T-helper 2 cell treated with Interferon-gamma antibody and Interleukin-4, amounts not matched to agents 100 ng/mL and 5 ng/mL, for 36 hours (primary cell): ENCODE data around the gene LRRC18. TPM values are rescaled to one million over a fixed set of nuclear protein-coding genes. Genes with fewer than 3 reads are reported as not detected.

Source experiments
- intact Hi-C: fragments of 100-400 bp; cut with micrococcal nuclease; formaldehyde crosslinking; loops from one replicate; pipeline ENCODE4 v1.15.1; 2023
- total RNA-seq: library from RNA; stranded (reverse); gene quantifications from 2 replicates; pipeline ENCODE4 v1.2.3, GENCODE V29; 2022

LRRC18 gene
- total RNA-seq, 1 donor from 2014 or later: not detected

DNA sequence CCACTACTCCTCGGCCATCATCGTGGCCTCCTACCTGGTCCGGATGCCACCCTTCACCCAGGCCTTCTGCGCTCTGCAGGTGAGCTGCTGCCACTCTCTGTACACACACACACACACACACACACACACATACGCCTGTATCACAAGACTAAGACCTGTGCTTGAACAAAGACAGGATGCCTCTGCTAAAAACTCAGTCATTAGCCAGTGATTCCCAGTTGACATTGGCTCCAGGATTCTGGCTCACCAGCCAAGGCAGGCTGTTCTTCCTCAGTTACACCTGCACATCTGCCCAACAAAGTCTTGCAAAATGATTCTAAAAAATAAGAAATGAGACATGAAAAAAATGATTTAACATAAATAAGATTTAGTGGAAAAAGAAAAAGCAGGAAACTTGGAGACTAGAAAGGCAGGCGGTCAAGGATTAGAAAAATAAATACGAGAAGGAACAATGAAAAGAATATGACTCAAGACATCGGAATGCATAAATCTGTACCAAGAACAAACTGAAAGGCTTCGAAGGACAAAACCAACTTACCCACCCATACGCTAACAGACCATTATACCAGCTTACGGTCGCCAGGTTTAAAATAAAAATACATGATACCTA is 7.4 kb upstream of the LRRC18 start:
- intact Hi-C loops: no loop called here

DNA sequence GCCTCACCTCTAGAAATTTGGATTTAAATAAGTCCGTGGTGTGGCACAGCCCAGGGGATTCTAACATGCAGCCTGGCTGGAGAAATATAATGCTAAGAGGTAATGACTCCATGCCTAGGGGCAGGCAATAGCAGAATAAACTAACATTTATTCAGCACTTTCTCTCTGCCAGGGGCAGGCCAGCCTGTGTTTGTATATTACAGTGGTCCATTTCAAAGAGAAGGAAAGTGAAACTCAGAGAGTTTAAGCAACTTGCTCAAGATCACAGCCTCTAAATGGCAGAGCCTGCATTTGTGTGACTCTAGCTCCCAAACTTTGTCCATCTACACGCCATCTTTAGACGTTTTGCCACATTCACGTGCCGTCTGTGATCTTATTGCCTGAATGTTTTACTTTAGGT is 6.7 kb upstream of the LRRC18 start:
- intact Hi-C loops: no loop called here

DNA sequence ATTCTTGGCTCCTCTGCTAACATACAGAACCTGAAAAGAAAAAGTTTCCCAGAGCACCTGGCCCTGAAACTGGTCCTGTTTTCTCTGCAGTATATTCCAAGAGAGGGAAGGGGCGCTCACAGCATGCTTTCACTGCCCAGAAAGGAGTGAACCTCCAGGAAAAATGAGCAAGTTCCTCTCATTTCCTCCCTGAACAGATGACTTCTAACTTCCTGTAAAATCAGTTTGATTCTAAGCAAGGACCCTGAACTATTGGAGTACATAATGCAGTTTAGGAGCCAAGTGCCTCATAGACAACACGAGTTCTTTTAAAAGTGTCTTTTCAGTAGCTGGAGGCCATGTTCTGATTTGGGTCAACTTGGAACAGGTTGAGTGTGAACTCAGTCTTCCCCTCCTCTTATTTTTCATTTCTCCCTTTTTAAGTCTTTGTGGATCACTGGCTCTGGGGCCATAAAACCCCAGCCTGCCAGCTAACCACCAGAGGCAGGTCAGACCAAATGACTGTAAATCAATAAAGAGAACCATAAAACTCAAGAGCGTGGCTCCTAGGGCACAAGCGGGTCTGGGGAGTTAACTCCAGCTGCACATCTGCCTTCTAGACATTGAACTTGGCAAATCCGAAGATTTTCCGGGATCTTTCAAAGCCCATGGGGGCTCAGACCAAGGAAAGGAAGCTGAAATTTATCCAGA is 5.9 kb upstream of the LRRC18 start:
- intact Hi-C loops: no loop called here

DNA sequence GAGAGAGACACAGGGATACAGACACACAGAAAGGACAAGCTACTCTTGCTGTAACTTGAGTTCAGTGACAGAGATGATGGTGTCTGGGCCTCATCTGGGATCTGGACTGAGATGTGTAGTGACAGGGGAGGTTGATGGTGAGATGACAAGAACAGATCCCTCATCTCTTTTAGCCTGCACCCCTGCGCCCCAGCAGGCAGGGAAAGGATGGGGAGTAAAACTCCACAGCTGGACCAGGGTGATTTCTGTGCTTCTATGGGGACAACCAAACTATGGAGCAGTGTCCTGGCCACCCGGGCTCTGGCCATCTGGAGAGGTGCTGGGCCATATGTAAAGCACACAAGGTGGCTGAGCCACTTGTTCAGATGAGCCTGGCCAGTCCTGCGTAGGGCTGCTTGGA is 4.5 kb upstream of the LRRC18 start:
- intact Hi-C loops: no loop called here

DNA sequence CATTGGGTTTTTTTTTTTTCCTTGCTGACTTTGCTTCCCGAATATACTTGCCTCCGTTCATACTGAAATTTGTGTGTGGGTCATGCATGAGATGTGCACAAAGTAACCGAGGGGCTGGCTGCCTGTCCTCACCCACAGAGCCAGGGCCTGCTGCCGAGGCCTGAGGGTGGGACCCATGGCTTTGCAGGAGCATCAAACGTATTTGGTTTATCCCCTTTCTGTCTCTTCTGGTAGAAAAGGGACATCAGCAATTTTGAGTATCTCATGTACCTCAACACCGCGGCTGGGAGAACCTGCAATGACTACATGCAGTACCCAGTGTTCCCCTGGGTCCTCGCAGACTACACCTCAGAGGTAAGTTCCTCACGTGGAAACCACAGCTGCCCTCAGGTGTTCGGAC is 3.5 kb upstream of the LRRC18 start:
- intact Hi-C loops: no loop called here

DNA sequence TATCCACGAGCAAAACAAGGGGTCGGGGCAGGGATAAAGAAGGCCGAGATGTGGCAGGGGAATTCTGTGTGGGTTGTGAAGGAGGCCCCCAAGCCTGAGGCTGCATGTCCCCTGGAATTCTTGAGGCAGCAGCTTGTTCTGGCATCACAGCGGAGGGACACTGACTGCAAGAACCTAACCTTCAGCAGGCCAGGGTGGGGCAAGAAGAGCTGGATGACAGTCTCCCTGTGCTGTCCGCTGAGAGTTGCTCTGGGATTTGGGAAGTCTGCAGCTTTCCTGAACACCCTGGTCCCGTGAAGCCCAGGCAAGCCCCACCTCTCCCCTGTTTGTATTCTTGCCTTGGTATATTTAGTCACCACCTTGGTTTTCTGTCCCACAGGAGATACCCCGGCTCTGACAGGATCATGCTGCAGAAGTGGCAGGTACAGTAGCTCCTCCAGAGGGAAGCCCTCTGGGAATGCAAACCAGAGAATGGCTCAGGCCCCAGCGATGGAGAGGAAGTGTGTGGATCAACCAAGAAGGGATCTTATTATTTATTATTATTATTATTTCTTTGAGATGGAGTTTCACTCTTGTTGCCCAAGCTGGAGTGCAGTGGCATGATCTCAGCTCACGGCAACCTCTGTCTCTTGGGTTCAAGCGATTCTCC is 1.9 kb upstream of the LRRC18 start:
- intact Hi-C loops: no loop called here

DNA sequence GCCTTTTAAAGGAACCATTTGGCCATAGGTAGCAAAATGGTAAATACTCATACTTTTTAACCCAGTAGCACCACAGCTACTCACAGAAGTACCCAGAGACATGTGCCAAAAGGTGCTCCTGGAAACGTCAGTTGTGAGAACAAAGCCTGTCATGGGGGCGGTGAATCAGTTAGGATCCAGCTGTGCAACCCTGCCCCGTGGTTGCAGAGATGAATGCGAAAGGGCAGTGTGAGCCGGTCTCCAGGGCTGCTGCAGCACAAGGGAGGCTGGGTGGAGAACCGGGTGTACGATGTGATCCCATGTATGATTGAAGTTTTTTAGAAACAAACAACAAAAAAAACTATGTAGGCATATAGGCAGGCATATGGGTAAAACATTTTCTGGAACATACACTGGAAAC is 1.3 kb upstream of the LRRC18 start:
- intact Hi-C loops: no loop called here

DNA sequence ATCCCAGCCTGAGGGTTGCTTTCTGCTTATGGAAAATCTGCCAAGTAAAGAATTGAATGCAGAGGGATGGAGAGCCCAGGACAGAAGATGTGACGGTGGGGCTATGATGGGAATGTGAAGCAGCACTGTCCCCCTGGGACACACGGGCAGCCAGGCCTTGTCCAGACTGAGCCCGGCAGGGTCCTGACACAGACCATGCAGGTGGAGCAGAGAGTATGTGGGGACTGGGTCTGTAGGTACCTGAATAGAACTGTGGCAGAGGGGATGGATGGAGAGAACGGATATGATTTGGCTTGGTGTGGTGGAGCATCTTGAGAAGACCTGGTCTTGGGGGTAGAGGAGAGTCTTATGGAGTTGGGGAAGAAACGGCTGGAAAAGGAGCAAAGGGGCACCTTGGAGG is 732 bp upstream of the LRRC18 start:
- intact Hi-C loops: no loop called here

DNA sequence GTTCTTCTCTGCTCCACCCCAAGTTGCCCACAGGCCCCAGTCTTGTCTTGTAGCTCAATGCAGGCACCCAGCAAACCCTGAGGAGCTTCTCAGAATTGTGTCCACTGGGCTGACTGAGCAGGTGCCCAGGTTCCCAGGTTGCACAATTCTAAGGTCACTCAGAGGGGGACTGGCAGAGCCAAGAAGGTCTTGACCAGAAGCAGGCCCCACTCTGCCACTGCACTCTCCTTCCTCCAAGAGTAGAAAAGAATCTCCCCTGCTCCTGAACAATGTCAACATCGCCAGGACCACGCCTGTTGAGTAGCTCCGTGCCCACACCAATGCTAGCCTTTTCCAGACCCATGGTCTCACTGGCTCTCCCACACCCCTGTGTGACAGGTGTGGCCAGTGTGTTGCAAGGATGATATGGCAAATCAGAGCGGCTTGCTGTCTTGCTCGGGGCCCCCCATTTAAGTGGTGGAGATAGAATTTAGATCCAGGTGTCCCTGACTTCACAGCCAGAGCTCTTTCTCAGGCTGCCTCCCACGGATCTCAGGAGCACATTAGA is 577 bp downstream of the LRRC18 start:
- intact Hi-C loops: no loop called here

DNA sequence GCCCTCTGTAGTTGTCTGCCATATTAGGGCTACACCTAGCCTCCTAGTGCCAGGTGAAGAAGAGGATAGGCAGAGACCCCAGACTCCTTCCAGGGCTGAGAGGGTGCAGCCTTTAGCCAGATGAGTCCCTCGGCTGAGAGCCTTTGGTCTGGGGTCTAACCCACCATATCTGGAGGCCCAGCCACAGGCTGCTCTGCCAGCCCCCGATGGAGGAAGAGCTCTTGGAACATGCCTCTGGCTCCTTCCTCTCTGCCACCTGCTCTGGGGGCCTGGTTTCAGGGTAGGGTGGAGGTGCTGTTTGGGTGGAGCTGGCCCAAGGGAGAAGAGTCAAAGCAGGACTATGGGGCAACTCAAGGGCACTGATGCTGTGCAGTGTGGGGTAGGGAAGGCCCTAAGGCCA is 1.4 kb downstream of the LRRC18 start:
- intact Hi-C loops: no loop called here

DNA sequence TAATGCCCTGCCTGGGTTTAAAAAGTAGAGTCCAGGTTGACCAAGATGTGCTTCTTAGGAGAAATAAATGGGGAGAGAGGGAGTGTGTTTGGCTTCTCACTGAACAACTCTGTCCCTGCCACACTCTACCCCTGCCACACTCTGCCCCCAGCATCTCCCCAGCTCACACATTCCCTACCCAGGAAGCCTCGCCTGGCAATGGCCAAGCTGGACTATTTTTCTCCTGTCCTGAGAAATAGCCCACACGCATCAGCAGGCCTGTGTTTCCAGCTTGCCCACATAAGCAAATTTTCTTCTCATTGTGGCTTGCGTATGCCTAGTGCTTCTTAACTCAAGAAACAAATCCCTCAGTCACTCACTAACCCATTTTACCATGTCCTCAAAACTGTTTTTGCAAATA is 1.8 kb downstream of the LRRC18 start:
- intact Hi-C loops: no loop called here

DNA sequence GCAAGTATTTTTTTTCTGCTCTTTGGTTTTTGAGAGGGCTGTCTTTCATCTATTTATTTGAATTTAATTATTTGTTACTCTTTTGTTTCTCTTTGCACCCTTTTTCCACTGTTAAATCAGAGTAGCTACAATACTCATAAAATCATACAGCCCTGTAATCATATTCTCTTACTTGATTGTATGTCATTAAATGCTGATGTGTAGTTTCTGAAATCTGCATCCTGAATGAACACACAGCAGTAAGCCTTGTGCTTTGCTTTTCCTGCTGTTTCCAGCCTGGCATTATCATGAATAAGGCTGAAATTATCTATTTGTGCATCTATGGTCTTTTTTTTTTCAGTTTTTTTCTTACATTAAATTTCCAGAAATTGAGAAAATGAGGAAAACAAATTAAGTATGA is 4.1 kb downstream of the LRRC18 start:
- intact Hi-C loops: no loop called here

DNA sequence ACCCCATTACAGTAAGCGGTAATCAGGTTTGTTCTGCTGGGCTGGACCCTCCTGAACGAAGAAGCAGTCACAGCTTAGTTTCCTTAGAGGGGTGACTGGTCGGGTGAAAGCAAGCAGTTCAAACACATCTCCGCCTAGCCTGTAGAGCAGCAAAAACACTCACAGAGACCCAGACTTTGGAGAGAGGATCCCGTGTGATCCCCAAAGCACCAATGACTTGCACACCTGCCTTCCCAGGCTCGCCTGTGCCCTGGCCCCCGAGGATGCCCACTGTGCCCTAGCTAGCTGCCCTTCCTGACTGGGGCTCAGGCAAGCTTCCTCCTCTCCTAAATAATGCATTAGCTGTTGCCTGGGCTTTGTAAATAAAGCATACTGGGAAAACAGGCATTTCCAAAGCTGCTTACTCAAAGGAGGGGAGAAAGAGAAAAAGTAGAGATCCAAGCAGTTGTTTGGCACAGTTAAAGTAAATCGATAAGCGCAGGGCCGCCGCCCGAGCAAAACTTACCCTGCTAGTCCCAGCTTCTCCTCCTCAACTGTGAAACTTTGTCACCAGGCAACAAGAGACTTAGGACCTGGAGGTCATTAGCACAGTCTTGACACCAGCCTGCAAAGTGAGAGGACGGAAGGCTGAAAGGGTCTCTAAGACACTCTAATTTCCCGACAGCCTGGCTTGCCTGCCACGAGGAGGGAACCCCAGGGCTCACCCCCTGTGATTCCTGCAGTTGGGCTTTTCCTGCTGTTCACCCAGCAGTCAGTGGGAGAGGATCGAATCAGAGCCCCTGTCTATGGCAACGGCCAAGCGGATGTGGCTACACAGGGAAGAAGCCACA is 4.8 kb downstream of the LRRC18 start:
- intact Hi-C loops: no loop called here

DNA sequence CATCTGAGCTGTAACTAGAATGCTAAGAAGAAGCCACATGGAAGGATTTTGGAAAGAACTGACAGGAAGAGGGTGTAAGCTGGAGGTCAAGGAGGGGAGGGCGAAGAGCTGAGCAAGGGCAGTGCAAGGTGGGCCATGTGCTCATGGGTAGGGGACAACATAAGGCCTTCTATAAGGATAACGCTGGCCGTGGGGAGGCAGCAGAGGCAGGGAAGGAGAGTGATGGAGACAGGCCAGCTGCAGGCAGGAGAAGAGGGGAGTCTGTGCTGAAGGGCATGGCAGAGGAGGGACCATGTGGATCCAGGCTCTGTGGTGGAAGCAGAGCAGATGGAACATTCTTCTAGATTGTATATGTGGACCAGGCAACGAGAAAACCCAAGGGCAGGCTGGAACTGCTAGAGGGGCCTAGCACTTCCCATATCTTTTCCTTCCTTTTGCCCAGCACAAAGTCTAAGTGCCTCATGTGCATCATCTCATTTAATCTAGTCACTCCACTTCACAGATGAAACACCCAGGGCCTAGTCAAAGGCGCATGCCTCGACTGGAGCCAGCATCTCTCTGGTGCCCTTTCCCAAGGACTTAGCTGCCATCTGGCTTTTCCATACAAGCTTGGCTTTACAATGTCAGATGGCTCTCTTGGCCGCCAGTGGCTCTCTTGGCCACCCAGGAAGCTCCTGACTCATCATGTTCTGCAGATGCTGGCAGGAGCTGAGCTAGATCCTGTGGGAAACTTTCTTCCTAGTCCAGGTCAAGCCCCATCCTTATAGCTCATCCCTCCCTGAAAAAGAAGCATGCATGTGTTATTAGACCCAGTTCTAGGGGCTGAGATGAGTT is 6.6 kb downstream of the LRRC18 start:
- intact Hi-C loops: no loop called here

DNA sequence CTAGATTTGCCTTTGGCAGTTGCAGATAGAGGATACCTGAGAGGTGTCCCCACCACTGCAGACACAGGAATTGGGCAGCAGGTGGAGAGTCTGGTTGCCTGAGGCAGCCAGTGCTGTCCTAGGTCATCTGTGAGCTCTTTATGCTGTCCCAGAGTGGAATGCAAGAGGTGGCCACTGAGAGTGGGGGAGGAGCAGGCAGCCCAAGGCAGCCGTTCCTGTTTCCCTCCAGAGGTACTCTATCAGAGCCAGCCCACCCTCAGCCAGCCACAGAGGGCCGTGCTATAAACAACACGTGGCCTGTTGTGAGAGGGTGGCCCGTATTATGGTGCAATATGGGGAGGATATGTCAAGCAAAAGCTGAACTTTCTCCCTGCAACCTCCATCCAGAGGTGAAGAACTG is 8.5 kb downstream of the LRRC18 start:
- intact Hi-C loops: no loop called here

DNA sequence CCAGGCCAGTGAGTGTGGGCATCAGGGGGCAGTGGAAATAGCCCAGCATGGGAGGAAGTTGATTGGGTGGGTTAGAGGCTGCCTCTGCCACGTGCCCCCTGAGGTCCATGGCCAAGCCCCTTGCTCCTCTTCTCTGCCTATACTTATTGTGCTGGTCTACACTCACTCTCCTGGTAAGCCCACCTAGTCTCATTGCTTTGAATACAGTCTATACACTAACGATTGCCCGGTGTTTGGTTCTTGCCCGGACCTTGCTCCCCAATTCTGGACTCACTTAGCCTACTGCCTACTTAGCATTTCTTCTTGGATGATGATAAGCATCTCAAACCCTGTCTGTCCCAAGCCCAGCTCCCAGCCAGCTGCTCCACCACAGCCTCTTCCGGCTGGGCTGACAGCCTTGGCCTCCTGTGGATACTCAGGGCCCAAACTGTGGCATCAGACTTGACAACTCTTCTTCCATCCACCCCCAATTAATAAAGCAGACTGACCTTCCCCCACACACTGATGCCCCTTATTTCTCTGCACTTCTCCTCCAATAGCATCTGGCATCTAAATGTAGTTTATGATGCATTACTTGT is 10.1 kb downstream of the LRRC18 start:
- intact Hi-C loops: no loop called here

DNA sequence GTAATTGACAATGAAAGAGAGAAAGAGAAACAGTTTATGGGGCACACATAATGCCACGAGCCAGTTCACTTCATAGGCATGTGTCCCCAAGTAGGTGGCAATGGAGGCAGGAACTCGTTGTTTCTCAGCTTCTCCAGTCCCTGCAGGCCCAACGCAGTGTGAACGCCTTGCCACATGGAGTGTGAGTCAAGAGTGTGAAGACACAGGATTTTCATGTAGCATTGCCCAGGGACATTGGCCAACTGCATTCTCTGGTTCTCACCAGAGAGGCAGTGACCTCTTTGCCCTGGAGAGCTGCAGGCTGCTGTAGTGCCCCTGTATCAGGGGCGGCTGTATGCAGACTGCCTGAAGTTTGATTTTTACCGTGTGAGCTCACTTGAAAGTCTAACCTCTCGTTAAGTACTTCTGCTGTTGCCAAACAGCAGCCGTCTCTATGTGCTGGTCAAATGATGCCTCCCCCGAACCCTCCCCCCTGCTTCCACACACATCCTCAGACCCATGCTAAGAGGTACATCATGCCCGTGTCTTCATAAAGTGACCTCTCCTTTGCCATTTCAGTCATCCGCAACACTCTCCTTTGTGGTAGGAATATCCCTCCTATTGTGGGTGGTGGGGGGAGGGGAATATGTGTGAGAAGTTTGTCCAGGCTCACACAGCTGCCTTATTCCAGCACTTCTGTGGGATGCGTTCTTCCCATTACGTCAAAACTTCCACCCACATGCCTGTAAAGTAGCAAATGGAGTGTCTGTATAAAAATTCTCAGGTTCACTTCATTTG is 12.7 kb downstream of the LRRC18 start:
- intact Hi-C loops: no loop called here

DNA sequence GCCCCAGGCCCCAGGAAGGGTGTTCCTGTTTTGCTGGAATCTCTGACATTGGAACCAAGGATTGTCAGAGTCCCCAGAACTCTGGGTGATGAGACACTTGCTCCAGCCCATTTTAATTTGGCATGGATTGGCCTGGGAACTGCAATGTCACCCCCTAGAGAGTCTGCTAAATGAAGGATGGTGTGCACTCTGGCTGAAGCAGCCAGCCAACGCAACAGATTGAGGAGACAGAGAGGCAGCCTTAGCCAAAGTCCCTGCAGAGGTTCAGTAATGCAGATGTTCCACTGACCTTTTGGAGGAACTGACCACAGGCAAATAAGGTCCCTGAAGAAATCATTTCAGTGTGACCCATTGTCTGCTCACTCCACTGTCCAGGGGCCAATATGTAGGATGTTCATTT is 13.4 kb downstream of the LRRC18 start:
- intact Hi-C loops: no loop called here

DNA sequence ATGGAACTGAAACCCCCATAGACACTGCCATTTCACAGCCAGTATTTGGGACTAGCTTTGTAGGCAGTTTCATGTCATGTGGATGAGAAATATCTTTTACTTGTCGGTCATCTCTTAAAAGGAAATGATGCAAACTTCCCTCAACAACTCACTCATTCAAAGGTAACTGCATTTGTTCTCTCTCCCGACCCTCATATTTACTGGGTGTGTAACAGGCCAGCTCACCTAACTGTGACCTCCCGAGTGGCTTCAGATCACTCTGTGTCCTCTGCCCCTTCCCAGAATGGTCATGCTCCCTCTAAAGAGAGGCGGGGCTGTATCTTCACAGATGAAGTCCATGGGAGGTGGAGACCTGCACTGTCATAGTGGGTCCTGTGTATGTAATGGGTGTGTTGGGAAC is 14.7 kb downstream of the LRRC18 start:
- intact Hi-C loops: no loop called here

DNA sequence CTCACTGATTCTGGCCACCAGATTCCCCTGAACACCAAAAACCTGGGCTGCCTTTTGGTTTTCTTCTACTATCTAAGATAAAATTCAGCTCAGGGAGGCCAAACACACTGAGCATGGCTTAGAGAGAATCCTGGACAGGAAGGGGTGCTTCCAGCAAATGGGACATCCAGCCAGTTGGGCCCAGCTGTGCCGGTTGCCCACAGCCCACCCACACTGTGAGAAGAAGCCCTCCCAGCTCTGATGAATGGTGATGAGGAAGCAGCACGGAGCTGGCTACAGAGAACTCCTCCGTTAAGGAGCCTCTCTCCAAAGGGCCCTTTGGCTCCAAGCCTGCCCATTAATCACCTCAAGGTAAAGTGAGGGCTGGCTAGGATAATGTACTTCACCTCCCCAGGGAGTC is 15.9 kb downstream of the LRRC18 start:
- intact Hi-C loops: no loop called here
